Renal cortical epithelial cell (primary cell): ENCODE data around the gene AKAP5. TPM values are rescaled to one million over a fixed set of nuclear protein-coding genes. Genes with fewer than 3 reads are reported as not detected.

ENCODE experiments used
- total RNA-seq: library from RNA; depleted of rRNA; stranded (reverse); fragments of >200 nt; gene quantifications from 2 replicates; pipeline ENCODE4 v1.2.3, GENCODE V29; 2014

The AKAP5 gene
- total RNA-seq, 1 donor from 2014 or later, result 16.3 TPM

Other genes with a start within 250 kb of the AKAP5 start
- gene ESR2, start 171.1 kb upstream of the AKAP5 start, total RNA-seq, result 0.20 TPM in 1 of 2 replicates, not detected in the other
- 79.0 and 84.5 TPM in 2 replicates for gene MTHFD1, start 77.1 kb upstream of the AKAP5 start, total RNA-seq
- 4.7 and 12.9 TPM in 2 replicates for gene ZBTB25, start 38.3 kb downstream of the AKAP5 start, total RNA-seq
- 57.5 and 101 TPM in 2 replicates for gene ZBTB1, start 39.3 kb downstream of the AKAP5 start, total RNA-seq
- 25.0 and 44.2 TPM in 2 replicates for gene HSPA2, start 75.2 kb downstream of the AKAP5 start, total RNA-seq
- 1.7 and 2.6 TPM in 2 replicates for gene PPP1R36, start 84.5 kb downstream of the AKAP5 start, total RNA-seq
- 68.9 and 119 TPM in 2 replicates for gene PLEKHG3, start 238.9 kb downstream of the AKAP5 start, total RNA-seq